Measurements from ENCODE around the gene ITFG1. TPM values are rescaled to one million over a fixed set of nuclear protein-coding genes. Genes with fewer than 3 reads are reported as not detected.

The ITFG1 gene
- total RNA-seq, 1 donor: 58.6 TPM

DNA sequence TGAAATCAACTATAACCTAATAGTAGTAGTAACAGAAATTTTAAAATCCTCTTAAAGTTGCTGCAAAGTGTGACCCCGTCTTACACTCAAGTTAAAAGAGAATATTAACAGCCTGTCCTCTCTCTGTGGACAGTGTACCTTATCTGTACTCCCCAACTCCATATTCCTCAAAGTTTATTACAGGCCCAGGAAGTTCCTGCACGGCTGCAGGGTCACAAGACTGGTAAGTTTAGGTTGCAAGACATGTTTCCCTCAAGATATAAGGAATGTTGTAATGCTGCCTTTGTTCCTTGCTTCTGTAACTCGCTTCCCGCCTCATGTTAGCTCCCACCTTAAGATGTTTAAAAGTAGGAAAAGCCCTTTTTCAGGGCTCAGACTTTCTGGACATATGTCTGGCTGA is 72.2 kb downstream of the ITFG1 start:
- no peaks in the 10 kb centered on the region for H3K36me3 ChIP-seq (ENCODE audit: insufficient read depth, low read length)
- no peak for TF ChIP-seq CTCF (IDR thresholded peaks at IDR 0.05; ENCODE audit: extremely low read depth, low read depth, low read length)

GRCh38 chr16:47387026-47387734 is 73.7 kb downstream of the ITFG1 start:
- no peak for TF ChIP-seq CTCF (IDR thresholded peaks at IDR 0.05; ENCODE audit: extremely low read depth, low read depth, low read length)
- no peak for DNase-seq (ENCODE audit: insufficient read length, low spot score, missing footprints)

More for the DNA sequence above, 72.2 kb downstream of the ITFG1 start:
- no peak overlapping the region for H3K27ac ChIP-seq (ENCODE audit: low read depth, low read length)
- H3K4me1 ChIP-seq (ENCODE audit: insufficient read depth, low read length): peaks cover 9% of the 10 kb centered on the region
- H3K79me2 ChIP-seq (ENCODE audit: insufficient read depth, low read length): no peaks in the 10 kb centered on the region
- no peak overlapping the region for H2AFZ ChIP-seq (ENCODE audit: low read length)
- no peaks in the 10 kb centered on the region for H3K27me3 ChIP-seq (ENCODE audit: insufficient read depth, low read length)
- DNase-seq (ENCODE audit: insufficient read length, low spot score, missing footprints): no peak
- no peaks in the 10 kb centered on the region for H4K20me1 ChIP-seq (ENCODE audit: insufficient read depth, low read length)
- no peak overlapping the region for H3K4me2 ChIP-seq (ENCODE audit: insufficient read depth, low read length)
- H3K9me3 ChIP-seq (ENCODE audit: low read depth, low read length): no peaks in the 10 kb centered on the region
- no peak overlapping the region for H3K4me3 ChIP-seq (ENCODE audit: insufficient read depth, low read length)

GRCh38 chr16:47386201-47386718 is 74.6 kb downstream of the ITFG1 start:
- Histone ChIP-seq H3K4me1 (ENCODE audit: insufficient read depth, low read length) (no peaks in the 10 kb centered on the region), H4K20me1 (ENCODE audit: insufficient read depth, low read length) (no peaks in the 10 kb centered on the region), H3K27me3 (ENCODE audit: insufficient read depth, low read length) (no peaks in the 10 kb centered on the region), H3K36me3 (ENCODE audit: insufficient read depth, low read length) (no peaks in the 10 kb centered on the region), H2AFZ (ENCODE audit: low read length) (no peak overlapping the region), H3K27ac (ENCODE audit: low read depth, low read length) (no peak overlapping the region), H3K4me3 (ENCODE audit: insufficient read depth, low read length) (no peak overlapping the region), H3K79me2 (ENCODE audit: insufficient read depth, low read length) (no peaks in the 10 kb centered on the region), H3K4me2 (ENCODE audit: insufficient read depth, low read length) (no peak overlapping the region), H3K9me3 (ENCODE audit: low read depth, low read length) (no peaks in the 10 kb centered on the region)
- no peak for DNase-seq (ENCODE audit: insufficient read length, low spot score, missing footprints)
- TF ChIP-seq CTCF (IDR thresholded peaks at IDR 0.05; ENCODE audit: extremely low read depth, low read depth, low read length): no peak

More at GRCh38 chr16:47387026-47387734, 73.7 kb downstream of the ITFG1 start:
- H3K27ac ChIP-seq (ENCODE audit: low read depth, low read length): no peak overlapping the region
- no peaks in the 10 kb centered on the region for H3K36me3 ChIP-seq (ENCODE audit: insufficient read depth, low read length)
- no peaks in the 10 kb centered on the region for H3K9me3 ChIP-seq (ENCODE audit: low read depth, low read length)
- H3K27me3 ChIP-seq (ENCODE audit: insufficient read depth, low read length): no peaks in the 10 kb centered on the region
- no peak overlapping the region for H3K4me3 ChIP-seq (ENCODE audit: insufficient read depth, low read length)
- no peak overlapping the region for H3K4me2 ChIP-seq (ENCODE audit: insufficient read depth, low read length)
- no peaks in the 10 kb centered on the region for H4K20me1 ChIP-seq (ENCODE audit: insufficient read depth, low read length)
- no peaks in the 10 kb centered on the region for H3K79me2 ChIP-seq (ENCODE audit: insufficient read depth, low read length)
- peaks cover 5% of the 10 kb centered on the region for H3K4me1 ChIP-seq (ENCODE audit: insufficient read depth, low read length)
- H2AFZ ChIP-seq (ENCODE audit: low read length): no peak overlapping the region

GRCh38 chr16:47382362-47382761 is 78.5 kb downstream of the ITFG1 start:
- H3K4me3 ChIP-seq (ENCODE audit: insufficient read depth, low read length): no peak overlapping the region
- no peak for DNase-seq (ENCODE audit: insufficient read length, low spot score, missing footprints)

More at GRCh38 chr16:47382362-47382761, 78.5 kb downstream of the ITFG1 start:
- Histone ChIP-seq H3K9me3 (ENCODE audit: low read depth, low read length) (no peaks in the 10 kb centered on the region), H3K4me1 (ENCODE audit: insufficient read depth, low read length) (no peaks in the 10 kb centered on the region), H3K27me3 (ENCODE audit: insufficient read depth, low read length) (no peaks in the 10 kb centered on the region), H3K79me2 (ENCODE audit: insufficient read depth, low read length) (no peaks in the 10 kb centered on the region), H3K36me3 (ENCODE audit: insufficient read depth, low read length) (no peaks in the 10 kb centered on the region), H4K20me1 (ENCODE audit: insufficient read depth, low read length) (no peaks in the 10 kb centered on the region), H3K4me2 (ENCODE audit: insufficient read depth, low read length) (no peak overlapping the region), H2AFZ (ENCODE audit: low read length) (no peak overlapping the region), H3K27ac (ENCODE audit: low read depth, low read length) (no peak overlapping the region)
- TF ChIP-seq CTCF (IDR thresholded peaks at IDR 0.05; ENCODE audit: extremely low read depth, low read depth, low read length): no peak

All from osteoblast (primary cell).